ENCODE measurements around the gene ELK3.

The ELK3 gene

GRCh38 chr12:96199464-96199863 lies 5.3 kb downstream of the ELK3 start:
- no peak overlapping the region for H3K4me3 ChIP-seq (ENCODE audit: extremely low read depth, insufficient read depth, low read length, poor library complexity, severe bottlenecking)
- H3K36me3 ChIP-seq (ENCODE audit: control insufficient read depth, insufficient read depth, low read length): peaks cover 44% of the 10 kb centered on the region
- no peaks in the 10 kb centered on the region for H3K9me3 ChIP-seq (ENCODE audit: control insufficient read depth, low read length)
- no peak overlapping the region for H3K27ac ChIP-seq (ENCODE audit: low read depth, low read length, severe bottlenecking)
- peaks cover 13% of the 10 kb centered on the region for H3K4me1 ChIP-seq (ENCODE audit: control insufficient read depth, insufficient read depth, low read length, poor library complexity, severe bottlenecking)

DNA sequence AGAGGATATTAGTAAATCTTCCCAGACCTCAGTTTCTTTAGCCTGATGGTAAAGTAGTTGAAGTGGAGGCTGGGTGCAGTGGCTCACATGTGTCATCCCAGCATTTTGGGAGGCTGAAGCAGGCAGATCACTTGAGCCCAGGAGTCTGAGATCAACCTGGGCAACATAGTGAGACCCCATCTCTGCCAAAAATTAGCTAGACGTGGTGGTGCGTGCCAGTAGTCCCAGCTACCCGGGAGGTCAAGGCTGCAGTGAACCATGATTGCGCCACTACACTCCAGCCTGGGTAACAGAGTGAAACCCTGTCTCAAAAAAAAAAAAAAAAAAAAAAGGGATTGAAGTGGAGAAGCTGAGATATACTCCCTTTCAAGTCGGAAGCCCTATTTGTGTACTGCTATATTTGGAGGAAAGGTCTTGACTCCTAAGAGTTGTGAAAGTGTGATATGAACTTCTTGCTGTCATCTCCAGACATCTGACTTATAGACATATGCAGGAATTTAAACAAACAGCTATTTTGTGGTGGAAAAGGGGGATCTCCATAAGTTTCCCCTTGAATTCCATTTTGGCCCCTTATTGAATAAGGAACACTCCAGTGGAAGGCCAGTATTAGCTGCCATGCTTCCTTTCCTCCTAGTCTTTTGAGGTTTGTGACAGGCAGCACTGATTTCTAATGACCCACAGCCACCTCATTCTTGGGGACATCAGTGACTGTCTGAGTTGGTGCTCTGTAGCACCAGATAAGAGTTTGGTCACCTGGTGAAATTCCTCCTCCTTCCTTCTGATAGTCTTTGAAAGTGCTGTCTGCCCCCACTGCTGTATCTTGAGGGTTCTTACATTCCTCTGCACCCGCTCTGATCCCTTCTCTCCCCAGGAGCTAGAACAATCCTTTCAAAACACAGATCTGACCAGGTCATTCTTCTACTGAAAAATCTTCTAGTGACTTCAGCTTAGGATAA lies 7.4 kb downstream of the ELK3 start:
- Histone ChIP-seq H3K36me3 (ENCODE audit: control insufficient read depth, insufficient read depth, low read length) (peaks cover 65% of the 10 kb centered on the region), H3K4me3 (ENCODE audit: extremely low read depth, insufficient read depth, low read length, poor library complexity, severe bottlenecking) (no peak overlapping the region), H3K4me1 (ENCODE audit: control insufficient read depth, insufficient read depth, low read length, poor library complexity, severe bottlenecking) (peaks cover 19% of the 10 kb centered on the region), H3K27ac (ENCODE audit: low read depth, low read length, severe bottlenecking) (no peak overlapping the region), H3K9me3 (ENCODE audit: control insufficient read depth, low read length) (no peaks in the 10 kb centered on the region)
- 94 to 97% methylated on average over 5 to 6 of the region's 6 CpGs for WGBS, 2 experiments (ENCODE audit: insufficient coverage in 2 of 2)

DNA sequence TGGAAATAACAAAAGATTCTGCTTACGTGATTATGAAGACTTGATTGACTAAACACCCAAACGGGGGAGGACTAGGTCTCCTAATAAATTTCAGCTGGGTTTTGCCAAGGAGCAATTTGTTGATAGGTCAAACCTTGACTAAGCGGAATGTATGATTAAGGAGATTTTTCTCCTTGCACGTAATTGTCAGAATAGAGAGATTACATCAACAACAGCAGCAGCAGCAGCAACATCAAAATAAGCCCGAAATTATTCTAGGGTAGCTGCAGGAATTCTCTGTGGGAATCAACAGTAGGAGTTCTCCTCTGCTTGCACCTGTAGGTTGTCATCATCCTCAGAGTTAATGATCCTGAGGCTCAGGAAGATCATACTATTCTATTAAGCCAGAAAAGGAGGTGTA lies 10.2 kb downstream of the ELK3 start:
- no peak overlapping the region for H3K27ac ChIP-seq (ENCODE audit: low read depth, low read length, severe bottlenecking)
- 88 to 100% methylated on average over 2 to 4 of the region's 5 CpGs for WGBS, 2 experiments (ENCODE audit: insufficient coverage in 2 of 2)
- H3K9me3 ChIP-seq (ENCODE audit: control insufficient read depth, low read length): no peaks in the 10 kb centered on the region
- H3K36me3 ChIP-seq (ENCODE audit: control insufficient read depth, insufficient read depth, low read length): peaks cover 81% of the 10 kb centered on the region
- peaks cover 29% of the 10 kb centered on the region for H3K4me1 ChIP-seq (ENCODE audit: control insufficient read depth, insufficient read depth, low read length, poor library complexity, severe bottlenecking)
- no peak overlapping the region for H3K4me3 ChIP-seq (ENCODE audit: extremely low read depth, insufficient read depth, low read length, poor library complexity, severe bottlenecking)

- 95 to 100% methylated on average over 2 to 3 of the region's 3 CpGs for WGBS, 2 experiments (ENCODE audit: insufficient coverage in 2 of 2)
- Histone ChIP-seq H3K27ac (ENCODE audit: low read depth, low read length, severe bottlenecking) (no peak overlapping the region), H3K4me3 (ENCODE audit: extremely low read depth, insufficient read depth, low read length, poor library complexity, severe bottlenecking) (no peak overlapping the region)
Observed at GRCh38 chr12:96205908-96206307, 11.7 kb downstream of the ELK3 start.

DNA sequence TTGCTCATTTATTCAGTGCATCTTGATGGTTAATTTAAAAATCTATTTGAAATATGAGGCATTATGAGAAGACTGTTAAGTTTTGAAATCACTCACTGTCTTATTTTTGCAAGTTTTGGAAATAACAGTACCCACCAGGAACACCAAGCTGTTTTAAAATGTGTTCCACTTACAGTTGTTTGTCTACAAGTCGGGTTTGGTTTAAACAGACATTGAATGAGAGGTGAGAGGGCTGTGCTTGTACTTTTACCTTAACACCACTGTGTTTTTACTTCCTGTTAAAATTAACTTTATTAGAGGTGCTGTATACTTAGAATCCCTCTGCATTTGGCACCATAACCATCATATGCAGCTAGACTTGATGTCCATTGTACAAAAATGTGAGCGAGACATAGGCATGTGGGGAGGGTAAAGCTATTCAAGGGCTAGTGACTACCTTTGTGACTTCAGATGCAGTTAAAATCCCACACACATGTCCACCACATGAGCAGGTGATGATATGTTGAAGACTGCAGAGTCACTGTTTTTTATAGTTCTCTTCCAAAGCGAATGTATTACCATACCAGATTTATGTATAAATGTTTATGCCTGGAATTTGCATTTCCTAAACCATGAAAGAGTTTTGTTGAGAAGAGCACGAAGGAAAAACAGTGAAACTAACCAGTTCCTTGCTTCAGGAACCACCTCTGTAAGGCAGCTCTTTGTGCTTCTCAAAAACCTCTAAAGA lies 12.9 kb downstream of the ELK3 start:
- Histone ChIP-seq H3K4me3 (ENCODE audit: extremely low read depth, insufficient read depth, low read length, poor library complexity, severe bottlenecking) (no peak overlapping the region), H3K9me3 (ENCODE audit: control insufficient read depth, low read length) (no peaks in the 10 kb centered on the region), H3K36me3 (ENCODE audit: control insufficient read depth, insufficient read depth, low read length) (peaks cover 60% of the 10 kb centered on the region), H3K4me1 (ENCODE audit: control insufficient read depth, insufficient read depth, low read length, poor library complexity, severe bottlenecking) (peaks cover 52% of the 10 kb centered on the region), H3K27ac (ENCODE audit: low read depth, low read length, severe bottlenecking) (no peak overlapping the region)
- WGBS, 2 experiments (ENCODE audit: insufficient coverage in 2 of 2): no CpG with 5 or more reads among the region's 4 CpGs

More at GRCh38 chr12:96205908-96206307, 11.7 kb downstream of the ELK3 start:
- Histone ChIP-seq H3K9me3 (ENCODE audit: control insufficient read depth, low read length) (no peaks in the 10 kb centered on the region), H3K4me1 (ENCODE audit: control insufficient read depth, insufficient read depth, low read length, poor library complexity, severe bottlenecking) (peaks cover 40% of the 10 kb centered on the region), H3K36me3 (ENCODE audit: control insufficient read depth, insufficient read depth, low read length) (peaks cover 71% of the 10 kb centered on the region)

- H3K36me3 ChIP-seq (ENCODE audit: control insufficient read depth, insufficient read depth, low read length): peaks cover 55% of the 10 kb centered on the region
- H3K9me3 ChIP-seq (ENCODE audit: control insufficient read depth, low read length): no peaks in the 10 kb centered on the region
- WGBS, 2 experiments (ENCODE audit: insufficient coverage in 2 of 2): 92 to 94% methylated on average over 2 of the region's 2 CpGs
- H3K4me3 ChIP-seq (ENCODE audit: extremely low read depth, insufficient read depth, low read length, poor library complexity, severe bottlenecking): no peak overlapping the region
- H3K4me1 ChIP-seq (ENCODE audit: control insufficient read depth, insufficient read depth, low read length, poor library complexity, severe bottlenecking): peaks cover 62% of the 10 kb centered on the region
- H3K27ac ChIP-seq (ENCODE audit: low read depth, low read length, severe bottlenecking): no peak overlapping the region
Observed at GRCh38 chr12:96208346-96208745, 14.2 kb downstream of the ELK3 start.

GRCh38 chr12:96208801-96209549 lies 14.8 kb downstream of the ELK3 start:
- peaks cover 50% of the 10 kb centered on the region for H3K36me3 ChIP-seq (ENCODE audit: control insufficient read depth, insufficient read depth, low read length)
- H3K27ac ChIP-seq (ENCODE audit: low read depth, low read length, severe bottlenecking): peak overlapping the region; percentile 18
- H3K4me1 ChIP-seq (ENCODE audit: control insufficient read depth, insufficient read depth, low read length, poor library complexity, severe bottlenecking): peaks cover 62% of the 10 kb centered on the region
- H3K4me3 ChIP-seq (ENCODE audit: extremely low read depth, insufficient read depth, low read length, poor library complexity, severe bottlenecking): no peak overlapping the region
- 96% methylated on average over 4 to 5 of the region's 10 CpGs for WGBS, 2 experiments (ENCODE audit: insufficient coverage in 2 of 2)
- H3K9me3 ChIP-seq (ENCODE audit: control insufficient read depth, low read length): no peaks in the 10 kb centered on the region

- peaks cover 39% of the 10 kb centered on the region for H3K36me3 ChIP-seq (ENCODE audit: control insufficient read depth, insufficient read depth, low read length)
- no peak overlapping the region for H3K27ac ChIP-seq (ENCODE audit: low read depth, low read length, severe bottlenecking)
- peaks cover 59% of the 10 kb centered on the region for H3K4me1 ChIP-seq (ENCODE audit: control insufficient read depth, insufficient read depth, low read length, poor library complexity, severe bottlenecking)
- WGBS, 2 experiments (ENCODE audit: insufficient coverage in 2 of 2): 87 to 90% methylated on average over 6 to 18 of the region's 19 CpGs
- H3K4me3 ChIP-seq (ENCODE audit: extremely low read depth, insufficient read depth, low read length, poor library complexity, severe bottlenecking): no peak overlapping the region
- H3K9me3 ChIP-seq (ENCODE audit: control insufficient read depth, low read length): no peaks in the 10 kb centered on the region
Observed at GRCh38 chr12:96210376-96211055, 16.3 kb downstream of the ELK3 start.

- WGBS, 2 experiments (ENCODE audit: insufficient coverage in 2 of 2): 72 to 88% methylated on average over 2 to 3 of the region's 3 CpGs
- Histone ChIP-seq H3K9me3 (ENCODE audit: control insufficient read depth, low read length) (no peaks in the 10 kb centered on the region), H3K4me3 (ENCODE audit: extremely low read depth, insufficient read depth, low read length, poor library complexity, severe bottlenecking) (no peak overlapping the region), H3K36me3 (ENCODE audit: control insufficient read depth, insufficient read depth, low read length) (peaks cover 39% of the 10 kb centered on the region), H3K4me1 (ENCODE audit: control insufficient read depth, insufficient read depth, low read length, poor library complexity, severe bottlenecking) (peaks cover 63% of the 10 kb centered on the region), H3K27ac (ENCODE audit: low read depth, low read length, severe bottlenecking) (peak overlapping the region; percentile 55)
Observed at GRCh38 chr12:96211988-96212387, 17.8 kb downstream of the ELK3 start.
